ENCODE measurements around the gene MYH15. TPM values are rescaled to one million over a fixed set of nuclear protein-coding genes. Genes with fewer than 3 reads are reported as not detected.
"Not testable (repeated sequence)": the region's sequence is repeated elsewhere in the genome, so short reads cannot be mapped to it uniquely, and the experiment has no call there.

The MYH15 gene
- total RNA-seq, 1 donor from 2014 or later, result 0.52 TPM

GRCh38 chr3:108388136-108389132, 122.0 kb downstream of the MYH15 start:
- DNase-seq (ENCODE audit: low spot score), result no peak

GRCh38 chr3:108387063-108387462, 123.3 kb downstream of the MYH15 start:
- no peak for DNase-seq (ENCODE audit: low spot score)

- DNase-seq (ENCODE audit: low spot score), result no peak
Observed at GRCh38 chr3:108383306-108383705, 127.1 kb downstream of the MYH15 start.

- DNase-seq (ENCODE audit: low spot score), result no peak
Observed at GRCh38 chr3:108381529-108382140, 128.8 kb downstream of the MYH15 start.

- no peak for DNase-seq (ENCODE audit: low spot score)
Observed at GRCh38 chr3:108380128-108380795, 130.1 kb downstream of the MYH15 start.

- not testable (repeated sequence) for DNase-seq (ENCODE audit: low spot score)
Observed at GRCh38 chr3:108378952-108379342, 131.4 kb downstream of the MYH15 start.

GRCh38 chr3:108378153-108378951, 132.0 kb downstream of the MYH15 start:
- no peak for DNase-seq (ENCODE audit: low spot score)

- DNase-seq (ENCODE audit: low spot score), result no peak
Observed at GRCh38 chr3:108377384-108377783, 133.0 kb downstream of the MYH15 start.

GRCh38 chr3:108376026-108376425, 134.4 kb downstream of the MYH15 start:
- DNase-seq (ENCODE audit: low spot score), result no peak

GRCh38 chr3:108359011-108359410, 151.4 kb downstream of the MYH15 start:
- no peak for DNase-seq (ENCODE audit: low spot score)

GRCh38 chr3:108357042-108357441, 153.4 kb downstream of the MYH15 start:
- DNase-seq (ENCODE audit: low spot score), result no peak

GRCh38 chr3:108354562-108354961, 155.8 kb downstream of the MYH15 start:
- DNase-seq (ENCODE audit: low spot score), result no peak

GRCh38 chr3:108352176-108352575, 158.2 kb downstream of the MYH15 start:
- DNase-seq (ENCODE audit: low spot score), result no peak

GRCh38 chr3:108346301-108347227, 163.8 kb downstream of the MYH15 start:
- no peak for DNase-seq (ENCODE audit: low spot score)

- DNase-seq (ENCODE audit: low spot score), result no peak
Observed at GRCh38 chr3:108345492-108346205, 164.7 kb downstream of the MYH15 start.

GRCh38 chr3:108343491-108343890, 166.9 kb downstream of the MYH15 start:
- DNase-seq (ENCODE audit: low spot score), result no peak

- DNase-seq (ENCODE audit: low spot score), result no peak
Observed at GRCh38 chr3:108342837-108343486, 167.4 kb downstream of the MYH15 start.

GRCh38 chr3:108341911-108342310, 168.5 kb downstream of the MYH15 start:
- no peak for DNase-seq (ENCODE audit: low spot score)

GRCh38 chr3:108338901-108339545, 171.4 kb downstream of the MYH15 start:
- no peak for DNase-seq (ENCODE audit: low spot score)

Data from ureter (tissue), 1 donor.